ENCODE data around the gene INIP.
"Not testable (repeated sequence)": the region's sequence is repeated elsewhere in the genome, so short reads cannot be mapped to it uniquely, and the experiment has no call there.

Gene INIP

DNA sequence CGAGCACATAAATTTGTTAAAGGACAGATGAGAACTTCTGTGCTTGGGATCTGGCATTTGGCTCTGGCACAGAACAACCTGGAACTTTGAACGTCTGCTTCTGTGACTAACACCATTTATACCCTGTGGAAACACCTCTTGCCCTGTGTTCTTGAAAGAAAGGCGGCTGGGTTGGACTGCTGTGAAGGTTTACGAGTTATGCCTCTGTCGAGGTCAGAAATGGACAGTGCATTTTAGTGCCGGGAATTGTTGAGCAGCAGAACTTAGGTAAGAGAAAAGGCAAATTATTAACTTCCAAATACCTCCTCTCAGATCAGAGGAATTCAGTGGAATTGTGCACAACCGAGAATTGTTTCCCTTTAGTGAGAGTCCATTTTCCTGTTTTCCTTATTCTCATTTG is 14.1 kb upstream of the INIP start:
- no peak for DNase-seq

DNA sequence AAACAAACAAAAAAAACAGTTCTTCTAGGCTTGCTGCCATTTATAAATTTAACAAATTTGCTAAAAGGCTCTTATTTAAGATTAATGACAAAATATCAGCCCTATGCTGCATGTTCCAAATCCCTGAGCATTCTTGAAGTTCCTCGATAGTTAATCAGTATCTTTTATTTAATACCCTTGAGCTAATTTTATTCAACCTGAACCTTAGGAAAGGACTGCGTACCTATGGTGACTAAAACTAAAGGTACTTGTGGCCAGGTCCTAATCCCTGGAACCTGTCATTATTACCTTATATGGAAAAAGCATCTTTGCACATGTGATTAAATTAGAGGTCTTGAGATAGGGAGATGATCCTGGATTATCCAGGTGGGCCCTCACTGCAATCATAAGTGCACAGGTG is 10.5 kb upstream of the INIP start:
- no peak for DNase-seq

DNA sequence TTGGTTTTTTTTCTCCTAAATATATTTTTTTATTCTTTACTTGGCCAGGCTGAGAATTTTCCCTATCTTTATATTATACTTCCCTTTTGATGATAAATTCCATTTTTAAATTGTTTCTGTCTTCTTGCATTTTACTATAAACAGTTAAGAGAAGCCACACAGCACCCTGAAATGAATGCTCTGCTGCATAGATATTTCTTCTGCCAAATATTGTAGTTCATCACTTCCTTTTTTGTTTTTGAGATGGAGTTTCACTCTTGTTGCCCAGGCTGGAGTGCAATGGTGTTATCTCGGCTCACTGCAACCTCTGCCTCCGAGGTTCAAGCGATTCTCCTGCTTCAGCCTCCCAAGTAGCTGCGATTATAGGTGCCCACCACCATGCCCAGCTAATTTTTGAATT is 8.5 kb upstream of the INIP start:
- no peak for DNase-seq

DNA sequence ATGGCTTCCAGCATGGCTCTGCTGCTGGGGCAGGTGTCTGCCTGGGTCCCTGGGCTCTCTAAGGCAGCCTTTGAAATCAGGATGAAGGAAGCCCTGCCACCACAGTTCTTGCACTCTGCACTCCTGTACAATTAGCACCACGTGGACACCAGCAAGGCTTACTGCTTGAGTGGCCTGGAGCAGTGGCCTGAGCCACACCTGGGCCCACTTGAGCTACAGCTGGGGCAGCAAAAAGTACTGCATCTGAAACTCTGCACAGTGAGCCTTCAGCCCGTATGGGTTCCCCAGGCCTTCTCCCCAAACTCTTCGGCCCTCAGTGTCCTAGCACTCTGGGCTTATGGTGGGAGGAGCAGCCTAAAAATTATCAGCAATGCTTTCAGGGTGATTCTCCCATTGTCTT is 8.0 kb upstream of the INIP start:
- DNase-seq: no peak

DNA sequence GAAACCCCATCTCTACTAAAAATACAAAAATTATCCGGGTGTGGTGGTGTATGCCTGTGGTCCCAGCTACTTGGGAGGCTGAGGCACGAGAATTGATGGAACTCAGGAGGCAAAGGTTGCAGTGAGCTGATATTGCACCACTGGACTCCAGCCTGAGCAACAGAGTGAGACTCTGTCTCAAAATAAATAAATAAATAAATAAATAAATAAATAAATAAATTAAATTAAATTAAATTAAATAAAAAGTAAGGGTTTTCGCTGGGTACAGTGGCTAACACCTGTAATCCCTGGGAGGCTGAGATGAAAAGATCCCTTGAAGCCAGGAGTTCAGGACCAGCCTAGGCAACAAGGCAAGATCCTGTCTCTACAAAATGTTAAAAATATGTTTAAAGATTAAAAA is 4.8 kb upstream of the INIP start:
- DNase-seq: not testable (repeated sequence)

DNA sequence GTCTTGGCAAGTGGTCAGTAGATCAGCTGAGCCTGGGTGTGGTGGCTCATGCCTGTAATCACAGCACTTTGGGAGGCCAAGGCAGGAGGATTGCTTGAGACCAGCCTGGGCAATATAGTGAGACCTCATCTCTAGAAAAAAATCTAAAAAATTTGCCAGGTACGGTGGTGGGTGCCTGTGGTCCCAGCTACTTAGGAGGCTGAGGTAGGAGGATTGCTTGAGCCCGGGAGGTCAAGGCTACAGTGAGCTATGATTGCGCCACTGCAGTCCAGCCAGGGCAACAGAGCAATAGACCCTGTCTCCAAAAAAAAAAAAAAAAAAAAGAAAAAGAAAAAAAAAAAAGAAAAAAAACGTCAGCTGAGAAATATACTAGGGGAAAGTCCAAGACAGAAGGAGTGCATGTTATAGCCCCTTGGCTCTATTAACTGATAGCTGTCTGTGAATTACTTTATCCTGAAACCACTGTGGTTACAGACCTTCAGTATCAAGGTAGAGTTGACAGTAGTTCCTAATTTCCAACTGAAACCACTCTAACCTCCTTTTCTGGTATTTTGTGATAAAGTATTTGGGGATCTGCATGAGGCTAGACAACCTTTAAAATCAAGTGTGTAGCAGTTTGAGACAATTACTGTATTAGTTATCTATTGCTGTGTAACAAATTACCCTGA is 2.3 kb upstream of the INIP start:
- no peak for DNase-seq

DNA sequence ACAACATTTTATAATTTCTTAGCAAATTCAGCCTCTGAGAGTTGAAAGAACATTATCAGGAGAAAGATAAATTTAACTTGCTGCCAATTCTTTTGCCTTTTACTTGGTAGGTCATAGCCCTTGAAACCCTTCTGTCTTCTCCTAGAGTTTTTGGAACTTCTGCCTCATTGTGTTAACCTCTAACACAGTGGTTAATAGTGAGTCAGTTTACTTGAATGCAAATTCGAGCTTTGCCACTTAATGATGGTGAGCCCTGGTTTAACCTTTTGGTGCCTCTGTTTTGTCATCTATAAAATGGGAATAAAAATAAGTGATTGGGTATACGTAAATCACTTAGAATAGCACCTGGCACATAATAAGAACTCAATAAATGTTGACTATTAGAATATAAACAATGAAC is 1.8 kb upstream of the INIP start:
- no peak for DNase-seq

DNA sequence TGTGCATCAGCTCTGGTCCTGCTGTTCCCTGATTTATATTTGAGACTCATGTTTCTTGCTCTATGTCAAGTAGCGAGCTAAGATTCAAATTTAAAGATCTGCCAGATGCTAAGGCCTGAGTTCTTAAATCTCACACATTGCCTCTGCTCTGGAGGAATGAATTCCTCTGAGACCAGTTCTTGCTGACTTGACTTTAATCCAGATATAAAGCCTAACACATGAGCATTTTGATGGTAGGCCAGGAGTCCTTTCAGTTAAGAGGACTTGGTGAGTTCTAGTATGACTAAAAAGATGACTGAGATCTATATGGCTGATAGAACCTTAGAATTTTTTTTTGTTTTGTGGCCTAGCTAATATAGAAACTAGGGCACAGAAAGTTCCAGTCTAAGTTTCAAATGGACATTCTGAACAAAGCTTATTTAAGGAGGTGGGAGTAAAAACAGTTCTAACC is 1.3 kb upstream of the INIP start:
- no peak for DNase-seq

DNA sequence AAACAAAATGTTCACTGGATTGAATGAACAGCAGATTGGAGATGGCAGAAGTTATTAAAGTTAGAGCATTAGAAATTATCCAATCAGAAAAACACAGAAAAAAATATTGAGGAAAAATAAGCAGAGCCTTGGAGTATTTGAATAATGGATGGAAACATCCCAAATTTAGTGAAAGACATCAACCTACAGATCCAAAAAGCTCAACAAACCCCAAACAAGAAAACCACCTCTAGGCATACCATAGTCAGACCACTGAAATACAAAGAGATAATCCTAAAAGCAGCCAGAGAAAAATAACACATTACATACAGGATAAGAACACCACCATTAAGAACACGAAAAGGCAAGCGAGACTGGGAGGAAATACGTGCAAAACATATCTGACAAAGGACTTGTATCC is 5.2 kb downstream of the INIP start:
- no peak for DNase-seq

DNA sequence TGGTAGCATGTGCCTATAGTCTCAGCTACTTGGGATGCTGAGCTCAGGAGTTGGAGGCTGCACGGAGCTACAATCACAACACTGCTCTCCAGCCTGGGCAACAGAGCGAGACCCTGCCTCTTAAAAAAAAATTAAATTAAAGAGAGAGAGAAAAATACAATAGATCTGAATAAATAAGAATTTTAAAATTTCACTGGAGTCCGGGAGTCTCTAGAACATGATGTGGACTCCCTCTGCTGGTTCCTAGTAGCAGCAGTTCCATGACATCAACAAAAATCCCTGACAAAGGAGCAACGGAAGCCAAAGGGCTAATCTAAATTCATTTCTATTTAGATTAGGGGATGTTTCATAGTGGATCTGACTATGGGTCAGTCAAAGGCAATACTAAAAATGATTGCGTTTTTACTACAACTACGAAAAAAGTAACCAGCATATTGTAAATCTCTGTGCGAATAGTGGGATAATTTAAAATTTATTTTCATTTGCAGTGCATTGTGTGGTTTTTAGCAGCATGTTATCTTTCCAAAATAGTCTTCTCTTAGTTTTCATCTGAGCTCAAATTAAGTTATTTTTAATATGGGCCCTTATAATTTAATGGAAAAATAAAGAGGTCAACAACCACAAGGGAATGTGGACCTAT is 6.7 kb downstream of the INIP start:
- DNase-seq: no peak

DNA sequence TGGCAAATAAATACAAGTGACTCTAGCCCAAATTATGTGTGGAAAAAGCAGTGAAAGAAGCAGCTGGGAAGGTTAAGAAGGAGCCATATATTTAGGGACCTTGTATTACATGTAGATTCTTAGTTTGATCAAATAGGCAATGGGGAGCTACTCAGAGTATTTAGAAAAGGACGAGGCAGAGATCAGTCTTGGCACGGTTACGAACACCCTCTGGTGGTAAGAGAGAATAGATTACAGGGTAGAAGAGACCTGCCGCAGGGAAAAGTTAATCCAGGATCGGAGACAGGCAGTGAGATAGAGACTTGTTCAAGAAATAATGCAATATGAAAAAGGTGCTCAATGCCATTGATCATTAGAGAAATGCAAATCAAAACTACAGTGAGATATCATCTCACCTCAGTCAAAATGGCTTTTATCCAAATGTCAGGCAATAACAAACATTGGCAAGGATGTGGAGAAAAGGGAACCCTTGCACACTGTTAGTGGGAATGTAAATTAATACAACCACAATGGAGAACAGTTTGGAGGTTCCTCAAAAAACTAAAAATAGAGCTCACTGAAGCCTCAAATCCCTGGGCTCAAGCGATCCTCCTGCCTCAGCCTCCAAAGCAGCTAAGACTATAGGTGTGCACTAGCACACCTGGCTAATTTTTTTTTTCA is 12.0 kb downstream of the INIP start:
- no peak for DNase-seq

DNA sequence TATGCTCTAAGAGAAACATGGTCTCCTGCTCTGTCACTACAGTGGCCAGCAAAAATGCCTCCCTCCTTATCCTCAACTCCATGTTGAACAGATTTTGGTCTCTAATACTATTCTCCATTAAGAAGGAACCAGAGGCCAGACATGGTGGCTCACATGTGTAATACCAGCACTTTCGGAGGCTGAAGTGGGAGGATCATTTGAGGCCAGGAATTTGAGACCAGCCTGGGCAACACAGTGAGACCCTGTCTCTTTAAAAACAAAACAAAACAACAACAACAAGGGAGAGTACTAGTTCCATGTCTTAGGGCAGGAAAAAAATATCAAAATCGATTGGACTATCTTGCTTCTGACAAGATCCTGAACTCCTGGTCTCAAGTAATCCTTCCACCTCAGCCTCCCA is 14.6 kb downstream of the INIP start:
- no peak for DNase-seq

DNA sequence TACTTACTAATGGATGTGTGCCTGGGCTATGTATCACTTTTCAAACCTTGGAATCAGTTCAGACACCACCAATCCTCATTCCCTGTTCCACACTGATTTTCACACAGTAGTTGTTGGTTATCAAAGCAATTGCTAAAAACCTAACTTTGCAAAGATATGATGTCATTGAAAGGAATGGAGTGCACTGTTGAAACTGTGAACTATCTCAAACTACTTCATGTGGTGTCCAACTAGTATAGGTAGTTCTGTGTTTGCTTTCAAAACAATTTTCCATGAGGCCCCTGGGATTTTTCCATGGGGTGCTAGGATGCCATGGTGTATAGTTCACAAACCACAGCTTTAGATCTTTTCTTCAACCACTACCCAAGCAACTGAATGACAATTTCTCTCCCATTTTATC is 17.8 kb downstream of the INIP start:
- DNase-seq: no peak

DNA sequence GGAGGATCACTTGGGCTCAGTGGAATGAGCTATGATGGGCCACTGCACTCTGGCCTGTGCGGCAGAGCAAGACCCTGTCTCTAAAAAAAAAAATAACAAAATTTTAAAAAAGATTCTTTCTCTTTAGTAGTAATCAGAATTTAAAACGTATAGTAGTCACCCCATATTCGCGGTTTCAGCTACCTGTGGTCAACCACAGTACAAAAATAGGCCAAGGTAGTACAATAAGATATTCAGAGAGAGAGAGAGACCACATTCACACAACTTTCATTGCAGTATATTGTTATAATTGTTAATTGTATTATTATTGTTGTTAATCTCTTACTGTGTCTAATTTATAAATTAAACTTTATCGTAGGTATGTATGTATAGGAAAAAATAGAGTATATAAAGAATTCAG is 18.7 kb downstream of the INIP start:
- no peak for DNase-seq

DNA sequence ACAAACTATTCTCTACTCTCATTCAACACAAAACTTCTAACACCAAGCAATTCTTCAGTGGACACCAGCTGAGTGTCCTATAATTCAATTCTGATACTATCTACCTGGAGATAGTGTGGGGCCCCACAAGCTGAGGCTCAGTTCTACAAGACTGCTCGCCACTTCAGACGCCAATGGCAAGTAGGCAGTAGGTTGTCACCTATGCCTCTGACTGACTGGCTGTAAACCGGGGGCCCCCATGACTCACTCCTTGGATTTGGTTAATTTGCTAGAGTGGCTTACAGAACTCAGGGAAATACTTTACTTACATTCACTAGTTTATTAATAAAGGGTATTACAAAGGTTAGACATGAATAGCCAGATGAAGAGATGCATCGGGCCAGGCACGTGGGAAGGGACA is 21.5 kb downstream of the INIP start:
- DNase-seq: no peak

DNA sequence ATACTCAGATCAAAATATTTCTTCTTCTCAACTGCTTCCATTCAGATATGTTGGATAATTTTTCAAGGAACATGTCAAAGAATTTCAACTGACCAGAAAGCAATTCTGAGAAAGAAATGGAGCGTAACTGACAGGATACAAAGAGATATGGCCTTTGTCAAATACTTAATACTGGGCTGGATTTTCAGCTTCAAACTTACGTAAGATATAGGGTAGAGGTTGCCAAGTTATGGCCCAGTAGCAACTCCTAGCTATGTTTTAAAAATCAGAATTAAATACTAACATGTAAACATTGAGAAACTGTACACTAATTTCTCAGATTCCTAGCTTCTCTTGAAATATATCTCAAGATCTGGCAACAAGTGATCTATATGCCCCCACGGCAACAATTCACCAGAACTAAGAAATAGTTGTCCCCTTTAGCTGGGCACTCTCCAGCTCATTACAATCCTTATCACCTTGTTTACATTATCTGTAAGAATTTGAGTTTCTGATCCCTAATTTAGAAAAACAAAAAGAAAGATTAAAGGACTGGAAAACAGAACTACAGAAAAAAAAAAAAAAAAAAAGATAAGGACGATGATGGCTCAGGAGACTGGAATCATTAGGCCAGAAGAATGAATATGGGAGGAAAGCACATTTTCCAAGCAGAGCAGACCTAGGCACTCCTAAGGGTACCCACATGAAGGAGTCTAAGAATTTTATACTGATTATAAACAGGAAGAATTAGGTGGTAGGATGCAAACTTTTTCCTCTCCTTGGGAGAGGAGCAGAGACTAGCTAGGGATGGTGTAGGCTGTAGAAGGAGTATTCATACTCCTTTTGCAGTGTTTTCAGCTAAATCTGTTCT is 23.0 kb downstream of the INIP start:
- no peak for DNase-seq

DNA sequence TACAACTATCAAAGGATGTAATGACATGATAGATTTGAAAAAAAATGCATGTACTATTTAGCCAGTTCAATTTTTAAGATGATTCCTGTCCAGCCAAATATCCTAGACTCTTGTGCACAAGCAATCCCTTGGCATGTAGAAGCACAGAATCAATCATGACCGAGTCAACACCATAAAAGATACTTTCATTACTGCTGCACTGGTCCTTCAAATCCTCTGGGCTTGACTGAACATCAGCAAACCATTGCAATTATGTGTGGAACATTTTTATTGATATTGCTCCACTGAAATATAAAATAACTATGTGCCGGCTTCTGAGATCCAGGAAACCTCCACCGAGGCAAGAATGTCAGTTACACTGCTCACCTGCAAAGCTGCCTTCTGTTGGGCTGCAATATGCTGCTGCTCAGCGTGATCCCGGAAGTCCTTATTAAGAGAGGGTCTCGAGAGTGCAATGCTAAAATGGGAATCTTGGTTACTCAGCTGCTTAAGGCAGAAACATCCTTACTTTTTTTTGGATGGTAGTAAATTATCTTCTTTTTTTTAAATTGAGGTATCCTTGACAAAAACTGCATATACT is 28.7 kb downstream of the INIP start:
- no peak for DNase-seq

DNA sequence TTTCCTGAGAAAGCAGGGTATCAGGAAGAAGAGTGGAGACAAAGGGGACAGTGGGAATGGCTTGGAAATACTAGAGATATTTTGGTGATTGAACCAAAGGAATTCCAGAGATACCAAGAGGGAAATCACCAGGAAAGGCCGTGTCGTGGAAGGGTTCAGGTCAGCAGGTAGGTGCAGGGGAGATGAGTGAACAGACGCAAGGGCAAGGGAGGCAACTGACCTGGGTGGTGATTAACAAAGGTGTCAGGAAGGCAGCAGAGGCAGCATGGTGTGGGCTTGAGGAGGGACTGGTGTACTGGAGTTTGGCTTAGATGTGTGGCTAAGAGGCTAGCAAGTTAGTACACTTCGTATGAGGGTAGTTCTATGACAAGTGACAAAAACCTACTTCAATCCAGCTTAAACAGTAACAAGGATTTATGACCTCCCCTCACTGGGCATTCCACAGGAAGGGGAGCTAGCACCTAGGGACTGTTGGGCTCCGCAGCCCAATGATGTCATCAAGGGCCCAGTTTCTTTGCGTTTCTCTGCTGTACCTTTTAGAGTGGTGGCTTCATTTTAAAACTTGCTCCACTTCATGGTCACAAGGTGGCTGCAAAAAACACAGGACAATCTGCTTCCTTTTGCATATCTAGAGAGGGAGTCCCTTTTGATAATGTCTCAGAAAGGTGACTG is 37.0 kb downstream of the INIP start:
- no peak for DNase-seq

DNA sequence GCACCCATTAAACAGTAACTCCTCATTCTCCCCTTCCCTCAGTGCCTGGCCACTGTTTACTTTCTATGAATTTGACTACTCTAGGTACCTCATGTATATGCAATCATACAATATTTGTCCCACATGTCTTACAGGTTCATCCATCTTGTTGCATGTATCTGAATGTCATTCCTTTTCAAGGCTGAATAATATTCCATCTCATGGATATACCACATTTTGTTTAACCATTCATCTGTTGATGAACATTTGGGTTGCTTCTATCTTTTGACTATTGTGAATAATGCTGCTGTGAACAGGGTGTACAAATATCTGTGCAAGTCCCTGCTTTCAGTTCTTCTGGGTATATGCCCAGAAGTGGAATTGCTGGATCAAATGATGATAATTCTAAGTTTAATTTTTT is 40.9 kb downstream of the INIP start:
- no peak for DNase-seq

DNA sequence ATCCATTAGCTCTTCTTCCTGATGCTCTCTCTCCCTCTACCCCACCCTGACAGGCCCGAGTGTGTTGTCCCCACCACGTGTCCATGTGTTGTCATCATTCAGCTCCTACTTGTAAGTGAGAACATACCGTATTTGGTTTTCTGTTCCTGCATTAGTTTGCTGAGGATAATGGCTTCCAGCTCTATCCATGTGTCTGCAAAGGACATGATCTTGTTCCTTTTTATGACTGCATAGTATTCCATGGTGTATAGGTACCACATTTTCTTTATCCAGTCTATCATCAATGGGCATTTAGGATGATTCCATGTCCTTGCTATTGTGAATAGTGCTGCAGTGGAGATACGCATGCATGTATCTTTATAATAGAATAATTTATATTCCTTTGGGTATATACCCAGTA is 44.7 kb downstream of the INIP start:
- not testable (repeated sequence) for DNase-seq

DNA sequence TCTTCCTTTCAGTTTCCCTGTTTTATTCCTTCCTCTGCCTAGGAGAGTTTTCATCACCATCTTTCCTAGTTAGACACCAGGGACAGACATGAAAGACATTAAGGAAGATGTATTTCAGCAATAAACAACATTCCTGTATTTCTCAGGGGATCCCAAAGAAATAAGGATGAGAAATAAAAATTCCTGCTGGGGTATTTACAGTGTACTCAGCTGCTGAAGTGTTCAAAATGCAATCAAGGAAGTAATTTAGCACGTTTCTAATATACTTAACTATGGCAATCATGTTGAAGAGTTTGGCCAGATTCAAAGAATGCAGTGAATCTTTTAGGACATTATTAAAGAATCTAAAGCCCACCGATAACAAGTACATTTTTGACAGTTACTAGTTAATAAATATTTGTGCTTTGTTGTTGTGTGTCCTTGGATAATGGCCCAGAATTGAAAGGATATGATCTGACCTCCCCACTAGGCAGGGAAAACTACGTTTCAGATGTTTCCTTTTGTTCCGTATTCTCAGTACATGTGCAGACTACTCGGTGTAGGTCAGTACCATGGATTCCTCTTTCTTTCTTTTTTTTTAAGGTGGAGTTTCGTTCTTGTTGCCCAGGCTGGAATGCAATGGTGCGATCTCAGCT is 46.8 kb downstream of the INIP start:
- DNase-seq: no peak

DNA sequence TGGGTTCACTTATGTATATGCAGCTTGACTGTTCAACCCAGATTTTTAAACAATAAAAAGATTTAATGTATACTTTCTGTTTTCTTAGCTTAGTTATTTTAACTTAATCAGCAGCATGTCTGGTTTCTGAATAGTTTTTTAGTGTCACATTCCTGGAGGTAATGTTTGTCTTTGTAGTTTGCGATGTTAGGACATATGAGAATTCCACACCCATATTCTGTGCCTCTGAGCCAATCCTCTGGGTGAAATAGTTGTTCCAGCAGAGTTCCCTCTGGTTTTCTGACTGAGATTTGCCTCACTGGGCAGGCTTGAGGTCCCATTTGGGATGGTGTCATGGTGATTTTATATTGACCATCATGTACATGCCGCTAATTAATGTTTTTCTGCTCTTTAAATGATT is 48.6 kb downstream of the INIP start:
- DNase-seq: no peak
